Progenitor cell of endocrine pancreas (in vitro differentiated cells): ENCODE measurements around the gene RNH1. TPM values are rescaled to one million over a fixed set of nuclear protein-coding genes. Genes with fewer than 3 reads are reported as not detected.
A peak's percentile ranks its signal among the peaks of the same experiment; 100 is the strongest.

Source experiments
- DNase-seq: peaks from one replicate; pipeline ENCODE4 v3.0.0; 2021; ENCODE audit warnings: low spot score; ENCODE audit not compliant: unreplicated experiment
- H3K27ac Mint-ChIP-seq: 2 replicates; pipeline ENCODE4 v1.8.0; 2021; ENCODE audit warnings: mild to moderate bottlenecking, moderate library complexity, mixed read lengths
- H3K27me3 Mint-ChIP-seq: 2 replicates; pipeline ENCODE4 v1.8.0; 2021; ENCODE audit warnings: mixed read lengths
- H3K36me3 Mint-ChIP-seq: 2 replicates; pipeline ENCODE4 v1.8.0; 2022; ENCODE audit warnings: mixed read lengths; ENCODE audit not compliant: insufficient read depth
- H3K4me1 Mint-ChIP-seq: 2 replicates; pipeline ENCODE4 v1.8.0; 2021; ENCODE audit warnings: low read depth, mixed read lengths
- H3K4me3 Mint-ChIP-seq: 2 replicates; pipeline ENCODE4 v1.8.0; 2021; ENCODE audit warnings: low read depth, mild to moderate bottlenecking, moderate library complexity, mixed read lengths
- H3K9me3 Mint-ChIP-seq: 2 replicates; pipeline ENCODE4 v1.8.0; 2021; ENCODE audit warnings: low read depth, mixed read lengths
- CTCF ChIP-seq: fragments of 200-600 bp; sonication (generic); IDR thresholded peaks from one replicate; pipeline ENCODE4 v1.5.0; 2021; ENCODE audit warnings: antibody characterized with exemption, mild to moderate bottlenecking; ENCODE audit not compliant: unreplicated experiment
- total RNA-seq: library from RNA; stranded (reverse); gene quantifications from 2 replicates; pipeline ENCODE4 v1.2.1, GENCODE V29; 2021

The RNH1 gene
- total RNA-seq, 1 donor from 2014 or later: 49.4 TPM

GRCh38 chr11:498297-499181 is 8.5 kb downstream of the RNH1 start:
- no peak for TF ChIP-seq CTCF
- no peak overlapping the region for H3K27ac Mint-ChIP-seq
- H3K36me3 Mint-ChIP-seq: peaks cover 23% of the 10 kb centered on the region
- no peaks in the 10 kb centered on the region for H3K4me1 Mint-ChIP-seq
- no peaks in the 10 kb centered on the region for H3K9me3 Mint-ChIP-seq
- no peak for DNase-seq
- H3K4me3 Mint-ChIP-seq: no peak overlapping the region
- H3K27me3 Mint-ChIP-seq: no peaks in the 10 kb centered on the region

GRCh38 chr11:497565-498296 is 9.3 kb downstream of the RNH1 start:
- Mint-ChIP-seq H3K36me3 (peaks cover 23% of the 10 kb centered on the region), H3K9me3 (no peaks in the 10 kb centered on the region), H3K4me3 (no peak overlapping the region), H3K27me3 (no peaks in the 10 kb centered on the region), H3K27ac (peak overlapping the region; percentile 85), H3K4me1 (no peaks in the 10 kb centered on the region)
- DNase-seq: no peak
- no peak for TF ChIP-seq CTCF

- Mint-ChIP-seq H3K27me3 (no peaks in the 10 kb centered on the region), H3K9me3 (no peaks in the 10 kb centered on the region), H3K4me3 (no peak overlapping the region), H3K36me3 (peaks cover 23% of the 10 kb centered on the region), H3K27ac (peak overlapping the region; percentile 90), H3K4me1 (no peaks in the 10 kb centered on the region)
- no peak for DNase-seq
- no peak for TF ChIP-seq CTCF
Measured at GRCh38 chr11:496834-497564, 10.0 kb downstream of the RNH1 start.

DNA sequence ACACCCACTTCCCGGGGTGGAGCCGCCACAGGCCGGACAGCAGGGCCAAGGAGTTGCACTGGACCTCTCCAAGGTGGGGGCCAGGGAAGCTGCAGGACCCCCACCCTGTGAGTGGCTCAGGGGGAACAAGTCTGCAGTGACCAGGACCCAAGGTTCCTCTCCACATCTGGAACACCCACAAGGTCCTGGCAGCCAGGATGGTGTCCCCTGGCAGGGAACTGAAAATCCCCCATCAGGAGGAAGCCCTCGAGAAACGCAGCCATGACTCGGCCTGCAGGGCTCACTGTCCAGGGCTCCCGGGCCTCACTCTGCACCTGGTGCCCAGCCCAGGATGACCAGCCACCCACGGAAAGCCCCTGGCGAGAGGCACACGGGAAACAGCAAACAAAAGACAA is 11.5 kb downstream of the RNH1 start:
- H3K9me3 Mint-ChIP-seq: no peaks in the 10 kb centered on the region
- TF ChIP-seq CTCF: no peak
- H3K4me3 Mint-ChIP-seq: no peak overlapping the region
- peaks cover 23% of the 10 kb centered on the region for H3K36me3 Mint-ChIP-seq
- no peak for DNase-seq
- H3K27ac Mint-ChIP-seq: peak overlapping the region; percentile 40
- no peaks in the 10 kb centered on the region for H3K27me3 Mint-ChIP-seq
- H3K4me1 Mint-ChIP-seq: no peaks in the 10 kb centered on the region
